Activated CD8-positive, alpha-beta memory T cell treated with anti-CD3 and anti-CD28 coated beads for 4 hours (primary cell): ENCODE measurements around the gene SUSD1.

ENCODE experiments used
- DNase-seq, 2 donors: peaks; one replicate each; pipeline ENCODE4 v3.0.0-alpha.2; 2020; ENCODE audit warnings: low read depth in 2 of 2

SUSD1 gene

DNA sequence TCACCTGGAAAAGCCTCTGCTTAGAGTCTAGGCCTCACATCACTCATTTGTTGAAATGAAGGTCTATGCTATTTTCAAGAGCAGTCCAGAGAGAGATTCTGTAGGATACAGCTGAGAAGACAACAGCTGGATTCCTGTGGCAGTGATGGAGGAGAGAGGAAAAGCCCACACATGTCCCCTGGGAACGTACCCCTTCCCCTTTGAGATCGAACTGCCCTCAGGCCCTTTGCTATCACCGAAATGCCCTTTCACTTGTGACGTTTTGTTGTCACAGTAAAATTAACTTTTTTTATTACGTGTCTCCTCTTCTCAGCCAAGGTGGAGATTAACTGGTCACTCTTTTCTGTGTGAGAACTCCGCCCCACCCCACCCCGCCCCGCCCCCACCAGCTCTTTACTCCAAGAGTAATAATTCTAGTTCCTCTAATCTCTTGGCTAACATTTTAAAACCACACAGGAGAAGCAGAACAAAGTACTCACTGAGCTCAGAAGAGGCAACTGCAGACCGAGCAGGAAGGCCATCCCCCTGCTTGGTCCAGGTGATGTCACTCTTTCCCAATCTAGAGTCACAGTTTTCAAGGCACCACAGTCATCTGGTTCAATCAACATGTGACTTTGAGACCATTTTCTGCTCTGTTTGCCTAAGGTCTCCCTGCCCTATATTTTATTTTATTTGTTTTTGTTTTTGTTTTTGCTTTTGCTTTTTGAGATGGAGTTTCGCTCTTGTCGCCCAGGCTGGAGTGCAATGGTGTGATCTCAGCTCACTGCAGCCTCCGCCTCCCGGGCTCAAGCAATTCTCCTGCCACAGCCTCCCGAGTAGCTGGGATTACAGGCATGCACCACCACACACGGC, 105.6 kb downstream of the SUSD1 start:
- DNase-seq: no peak

DNA sequence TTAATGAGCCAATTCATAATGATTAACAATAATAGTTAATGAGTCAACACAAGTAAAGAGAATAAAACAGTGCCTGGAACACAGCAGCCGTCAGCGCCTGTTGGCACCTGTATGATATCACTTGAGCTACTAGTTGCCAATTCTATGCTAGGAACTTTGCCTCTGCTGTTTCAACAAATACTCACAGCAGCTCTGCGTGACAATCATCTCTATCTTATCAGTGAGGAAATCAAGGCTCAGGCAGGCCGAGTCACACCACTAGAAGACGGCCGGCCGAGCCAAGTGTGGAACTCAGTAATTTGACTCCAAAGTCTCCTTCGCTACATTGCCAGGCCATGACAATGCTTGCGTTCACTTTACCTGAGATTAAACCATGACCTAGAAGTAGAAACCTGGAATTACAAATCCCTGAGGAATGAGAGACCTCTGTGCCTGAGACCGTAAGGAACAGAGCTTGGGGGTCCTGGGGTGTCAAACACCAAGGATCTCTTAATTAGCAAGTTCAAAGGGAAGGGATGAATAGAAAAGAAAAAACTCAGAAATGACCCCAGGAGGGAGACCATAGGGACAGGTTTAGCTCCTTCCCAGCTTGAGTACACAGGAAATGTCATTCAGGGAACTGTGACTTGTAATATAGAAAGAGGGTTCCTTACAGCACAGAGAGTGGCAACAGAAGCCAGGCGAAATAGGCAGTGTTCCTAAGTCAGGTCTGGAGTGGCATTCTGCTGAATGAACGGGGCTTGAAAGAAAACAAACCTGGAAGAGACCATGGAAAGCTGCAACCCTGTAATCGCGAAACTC, 109.1 kb downstream of the SUSD1 start:
- DNase-seq: no peak

DNA sequence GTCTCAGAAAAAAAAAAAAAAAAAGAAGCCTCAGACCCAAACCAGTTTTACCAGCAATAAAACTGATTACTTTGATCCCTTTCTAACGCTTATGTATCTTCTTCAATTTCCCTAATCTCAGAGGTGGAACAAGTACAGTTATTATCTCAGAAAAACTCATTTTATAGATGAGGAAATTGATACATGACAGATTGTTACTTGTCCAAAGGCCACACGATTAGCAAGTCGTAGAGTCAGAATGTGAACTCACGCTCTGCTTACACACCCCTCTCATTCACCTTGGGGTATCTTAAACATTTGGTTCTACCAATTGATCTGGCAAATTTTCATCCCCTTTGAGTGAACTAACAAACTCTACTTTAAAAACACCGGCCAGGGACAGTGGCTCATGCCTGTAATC, 110.2 kb downstream of the SUSD1 start:
- no peak for DNase-seq

DNA sequence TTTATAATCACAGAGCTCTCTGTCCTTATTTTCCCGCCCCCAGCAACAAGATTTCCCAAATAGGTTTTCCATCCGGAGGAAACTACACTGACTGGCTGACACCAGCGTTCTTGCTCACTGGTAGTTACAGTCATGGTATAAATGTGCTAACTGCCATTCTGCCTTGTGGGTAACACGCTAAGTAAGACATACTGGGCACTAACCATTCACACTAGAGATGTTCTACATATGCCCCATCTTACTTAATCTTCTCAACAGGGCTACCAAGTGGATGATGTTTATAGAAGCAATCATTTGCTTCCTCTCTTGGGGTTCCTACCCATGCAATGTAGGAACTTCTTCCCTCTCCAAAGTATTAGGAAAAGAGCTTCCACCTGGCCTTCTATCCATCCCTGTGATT, 111.5 kb downstream of the SUSD1 start:
- no peak for DNase-seq

DNA sequence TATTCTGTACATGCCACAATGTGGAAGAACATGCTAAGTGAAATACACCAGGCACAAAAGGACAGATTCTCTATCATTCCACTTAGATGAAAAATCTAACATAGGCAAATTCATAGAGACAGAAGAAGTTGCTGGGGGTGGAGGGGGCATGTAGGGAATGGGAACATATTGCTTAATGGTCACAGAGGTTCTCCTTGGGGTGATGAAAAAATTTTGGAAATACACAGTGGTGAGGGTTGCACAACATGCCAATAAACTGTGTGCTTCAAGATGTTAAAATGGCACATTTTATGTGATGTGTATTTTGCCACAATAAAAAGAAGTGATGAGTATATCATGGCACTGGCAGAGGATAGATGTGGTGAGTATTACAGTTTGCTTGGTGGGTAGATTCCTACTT, 111.9 kb downstream of the SUSD1 start:
- no peak for DNase-seq

DNA sequence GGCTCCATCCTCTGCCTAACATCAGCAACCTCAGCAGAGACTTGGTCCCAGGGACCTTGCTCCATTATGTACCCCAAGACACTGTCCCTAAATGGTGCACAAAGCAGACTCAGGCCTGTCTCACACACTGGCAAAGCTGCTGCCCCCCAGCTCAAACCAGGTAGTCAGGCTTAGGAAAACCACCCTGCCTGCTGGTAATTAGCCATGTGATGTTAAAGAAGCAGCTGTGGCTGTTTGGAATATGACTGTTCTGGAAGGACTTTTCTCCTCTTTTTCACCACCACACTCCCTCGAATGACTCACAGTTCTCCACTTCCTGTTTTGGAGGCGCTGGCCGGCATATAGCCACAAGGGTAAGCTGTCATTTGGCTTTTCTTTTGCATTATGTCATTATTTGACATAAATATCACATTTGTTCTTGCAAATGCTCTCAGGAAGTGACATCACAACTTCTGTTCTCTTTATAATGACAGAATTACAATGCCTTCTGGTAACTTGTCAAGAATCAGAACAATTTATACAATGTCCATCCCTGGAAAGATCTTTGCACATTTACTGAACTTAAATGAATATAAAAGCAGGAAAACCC, 113.9 kb downstream of the SUSD1 start:
- no peak for DNase-seq

DNA sequence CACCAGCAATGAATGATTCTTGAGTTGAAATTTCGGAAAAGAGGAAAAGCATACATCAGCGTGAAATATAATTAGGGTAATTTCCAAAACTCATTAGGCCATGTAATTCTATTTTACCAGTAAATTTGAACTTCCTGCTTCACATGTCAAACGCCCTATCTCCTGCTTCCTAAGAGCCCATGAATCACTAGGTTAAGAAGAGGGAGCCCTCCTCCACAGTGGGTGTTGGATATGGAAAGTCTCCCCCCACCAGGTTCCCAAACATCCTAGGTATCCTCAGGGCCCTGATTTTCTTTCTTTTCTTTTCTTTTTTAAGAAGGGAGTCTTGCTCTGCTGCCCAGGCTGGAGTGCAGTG, 115.2 kb downstream of the SUSD1 start:
- DNase-seq: no peak

DNA sequence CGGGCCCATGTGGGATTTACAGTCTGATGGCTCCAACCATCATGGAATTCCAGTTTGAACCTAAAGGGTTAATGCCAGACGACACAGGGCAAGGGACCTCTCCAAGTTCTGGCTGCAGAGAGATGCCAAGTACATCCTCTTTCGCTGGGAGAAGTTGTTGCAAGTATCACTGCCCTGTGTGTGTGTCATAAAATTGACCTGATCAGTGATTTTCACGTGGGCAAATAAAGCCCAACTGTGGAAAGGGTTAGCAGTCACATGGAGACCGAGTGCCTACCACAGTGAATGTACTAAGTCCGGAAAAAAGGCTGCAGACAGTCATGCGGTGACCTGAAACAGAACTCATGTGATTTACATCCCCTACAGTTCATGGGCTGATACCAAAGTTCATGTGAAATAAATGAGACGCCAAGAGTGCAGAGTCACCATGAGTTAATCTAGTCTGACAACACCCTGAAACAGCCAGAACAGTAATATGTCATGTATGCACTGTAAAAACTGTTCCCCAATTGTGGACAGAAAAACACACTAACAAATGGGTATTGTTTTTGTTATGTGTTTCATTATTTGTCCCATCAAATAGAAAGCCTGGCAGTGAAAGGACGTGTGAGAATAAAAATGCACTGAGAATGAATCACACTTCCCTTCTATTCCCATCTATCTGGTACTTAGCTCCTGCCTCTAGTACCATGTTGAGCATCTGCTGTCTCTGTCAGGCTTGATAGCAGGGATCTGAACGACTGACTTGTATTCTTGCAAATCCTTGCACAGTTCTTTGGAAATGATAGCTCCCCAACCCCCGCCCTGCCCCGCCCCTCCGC, 115.7 kb downstream of the SUSD1 start:
- DNase-seq: no peak

DNA sequence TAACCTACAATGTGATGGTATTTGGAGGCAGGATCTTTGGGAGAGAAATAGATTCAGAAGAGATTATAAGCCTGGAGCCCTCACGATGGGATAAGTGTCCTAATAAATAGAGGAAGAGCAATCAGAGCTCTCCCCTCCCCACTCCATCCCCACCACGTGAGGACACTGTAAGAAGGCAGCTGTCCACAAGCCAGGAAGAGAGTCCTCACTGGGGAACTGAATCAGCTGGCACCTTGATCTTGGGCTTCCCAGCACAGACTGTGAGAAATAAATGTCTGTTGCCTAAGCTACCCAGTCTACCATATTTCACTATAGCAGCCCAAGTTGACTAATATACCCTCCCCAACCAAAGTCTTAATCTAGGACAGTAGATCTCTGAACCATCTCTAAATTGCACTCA, 118.1 kb downstream of the SUSD1 start:
- DNase-seq: no peak

DNA sequence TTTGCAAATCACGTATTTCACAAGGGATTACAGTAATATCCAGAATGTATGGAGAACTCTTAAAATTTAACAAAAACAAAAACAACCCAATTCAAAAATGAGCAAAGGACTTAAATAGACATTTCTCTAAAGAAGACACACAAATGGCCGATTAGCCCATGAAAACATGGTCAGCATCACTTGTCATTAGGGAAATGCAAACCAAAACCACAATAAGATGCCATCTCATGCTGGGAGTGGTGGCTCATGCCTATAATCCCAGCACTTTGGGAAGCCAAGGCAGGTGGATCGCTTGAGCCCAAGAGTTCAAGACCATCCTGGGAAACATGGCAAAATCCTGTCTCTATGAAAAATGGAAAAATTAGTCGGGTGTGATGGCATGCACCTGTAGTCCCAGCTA, 120.2 kb downstream of the SUSD1 start:
- no peak for DNase-seq

DNA sequence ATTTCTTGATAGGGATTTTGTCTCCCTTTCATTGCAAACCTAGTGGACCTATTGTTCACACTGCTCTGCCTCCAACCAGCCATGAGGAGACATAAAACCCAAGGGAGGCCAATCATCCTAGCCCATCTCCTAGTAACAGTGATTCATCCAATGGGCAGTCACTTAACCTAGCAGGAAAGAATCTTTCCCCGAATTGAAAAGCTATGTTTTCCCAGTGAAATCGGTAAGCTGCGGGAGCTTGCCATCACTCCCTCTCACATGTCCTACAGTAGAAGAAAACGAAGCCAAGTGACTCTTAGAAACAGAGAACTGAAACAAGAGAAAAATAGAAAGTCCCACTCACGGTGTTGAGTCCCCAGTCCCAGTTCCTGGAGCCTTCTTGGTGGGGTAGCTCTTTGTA, 123.3 kb downstream of the SUSD1 start:
- DNase-seq: no peak

DNA sequence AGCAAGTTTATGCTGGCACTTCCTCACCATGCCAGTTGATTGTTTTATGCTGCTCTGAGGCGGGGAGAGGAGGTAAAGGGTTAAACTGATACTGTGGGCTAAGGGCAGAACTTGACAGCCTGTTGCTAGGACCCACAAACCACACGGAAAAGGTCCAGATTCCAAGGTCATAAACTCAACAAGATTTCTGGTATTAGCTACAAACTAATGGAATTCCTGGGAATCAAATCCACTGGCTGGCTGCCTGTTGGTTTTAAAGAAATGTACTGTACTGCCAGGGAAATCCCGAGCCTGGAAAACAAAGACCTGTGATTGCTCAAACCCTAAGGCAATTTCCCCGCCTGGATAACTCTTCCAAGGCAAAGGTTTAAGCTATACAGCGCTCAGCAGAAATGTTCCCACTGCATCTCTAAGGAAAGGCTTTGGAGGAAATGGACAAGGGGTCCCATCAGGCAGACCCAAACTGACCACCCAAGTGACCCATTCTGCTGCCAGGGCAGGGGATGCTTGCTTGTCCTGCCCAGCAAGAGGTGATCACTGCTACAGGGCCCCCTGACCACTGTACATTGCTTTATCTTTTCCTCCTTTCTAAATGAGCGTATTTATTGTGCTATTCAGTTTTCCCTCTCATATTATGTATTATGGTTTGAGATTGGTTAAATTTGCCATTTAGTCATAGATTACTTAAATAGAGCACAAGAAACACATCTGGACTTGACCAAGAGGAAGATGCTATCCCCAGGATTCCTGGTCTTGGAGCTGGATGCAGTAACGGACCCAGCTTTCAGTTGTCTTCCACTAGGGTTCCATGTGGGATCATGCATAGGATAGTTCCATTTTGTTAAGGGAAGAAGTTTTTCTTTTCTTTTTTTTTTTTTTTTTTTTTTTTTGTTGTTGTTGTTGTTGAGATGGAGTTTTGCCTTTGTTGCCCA, 124.3 kb downstream of the SUSD1 start:
- DNase-seq: no peak

DNA sequence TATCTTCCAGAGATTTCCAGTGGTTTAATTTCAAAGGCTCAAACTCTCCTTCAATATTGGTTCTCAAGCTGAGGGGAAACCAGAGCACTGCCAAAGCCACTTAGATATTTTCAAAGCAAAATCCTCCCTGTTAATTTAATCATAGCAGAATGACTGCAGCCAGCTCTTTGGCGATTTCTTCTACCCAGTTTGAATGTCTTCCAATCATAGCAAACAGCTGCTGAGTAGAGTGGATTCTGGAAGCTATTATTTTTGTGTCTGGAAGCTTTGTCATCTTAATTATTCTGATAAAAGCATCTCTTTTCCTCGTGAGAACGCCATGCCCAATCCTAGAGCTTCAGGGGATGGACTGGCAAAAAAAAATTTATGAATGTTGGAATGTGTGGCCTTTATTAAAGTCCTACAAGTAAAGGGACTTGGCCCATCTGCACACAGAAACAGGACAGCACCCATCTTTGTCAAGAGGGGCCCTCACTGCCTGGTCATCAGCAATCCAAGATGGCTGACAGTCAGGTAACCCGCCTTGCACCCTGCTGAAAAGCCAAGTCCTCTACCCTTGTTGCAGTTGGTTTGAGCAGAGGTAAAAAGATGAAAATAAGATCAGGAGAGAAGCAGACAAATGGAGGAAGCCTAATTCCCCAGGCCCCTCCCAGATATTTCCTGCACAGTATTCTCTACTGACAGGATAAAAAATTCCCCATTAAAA, 125.1 kb downstream of the SUSD1 start:
- no peak for DNase-seq

DNA sequence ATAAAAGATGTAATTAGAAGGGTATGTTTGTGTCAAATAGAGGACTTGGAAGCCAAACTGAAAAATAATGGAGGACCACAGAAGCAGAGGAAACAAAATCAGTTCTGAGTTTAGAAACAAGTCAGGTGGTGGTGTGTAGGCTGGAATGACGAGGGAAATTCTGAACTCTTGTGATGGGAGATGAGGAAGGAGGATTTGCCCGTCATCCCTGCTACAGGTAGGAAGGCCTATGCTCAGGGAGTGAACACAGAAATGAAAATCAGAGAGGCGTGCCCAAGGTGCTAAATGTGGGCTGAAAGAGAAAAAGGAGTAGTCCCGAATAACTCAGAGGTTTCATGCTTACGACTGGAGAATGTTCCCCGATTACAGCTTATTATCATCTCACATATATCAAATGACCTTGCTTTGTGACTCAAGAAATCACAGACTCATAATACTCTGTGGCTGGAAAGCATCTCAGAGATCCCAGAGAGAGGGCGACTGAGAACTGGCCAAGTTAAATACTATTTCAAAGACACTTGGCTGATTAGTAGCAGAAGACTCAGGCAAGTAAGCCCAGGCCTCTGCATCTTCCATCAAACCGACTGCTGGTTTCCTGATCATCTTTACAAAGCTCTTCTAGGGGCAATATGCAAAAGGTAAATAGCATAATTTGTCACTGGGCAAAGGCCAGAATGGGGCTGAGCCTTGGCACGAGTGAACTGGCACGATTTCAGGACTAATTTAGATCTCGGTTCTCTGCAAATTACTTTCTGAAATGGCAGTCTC, 126.0 kb downstream of the SUSD1 start:
- DNase-seq: no peak

DNA sequence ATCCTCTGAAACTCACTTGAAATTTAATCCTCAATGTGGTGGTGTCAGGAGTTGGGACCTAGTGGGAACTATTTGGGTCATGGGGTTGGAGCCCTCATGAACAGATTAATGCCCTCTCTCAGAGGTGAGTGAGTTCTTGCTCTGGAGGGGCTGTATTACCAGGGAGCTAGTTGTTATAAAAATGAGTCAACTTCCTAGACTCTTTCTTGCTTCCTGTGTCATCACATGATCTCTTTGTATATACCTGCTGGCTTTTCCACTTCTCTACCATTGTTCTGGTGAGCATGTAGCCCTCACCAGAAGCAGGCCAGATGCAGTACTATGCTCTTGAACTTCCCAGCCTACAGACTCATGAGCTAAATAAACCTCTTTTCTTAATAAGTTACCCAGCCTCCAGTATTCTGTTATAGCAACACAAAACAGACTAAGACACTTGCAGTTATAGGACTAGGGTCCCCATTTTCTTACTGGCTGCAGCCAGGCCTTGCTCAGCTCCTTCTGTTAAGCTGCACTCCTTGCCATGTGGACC, 127.5 kb downstream of the SUSD1 start:
- DNase-seq: no peak

DNA sequence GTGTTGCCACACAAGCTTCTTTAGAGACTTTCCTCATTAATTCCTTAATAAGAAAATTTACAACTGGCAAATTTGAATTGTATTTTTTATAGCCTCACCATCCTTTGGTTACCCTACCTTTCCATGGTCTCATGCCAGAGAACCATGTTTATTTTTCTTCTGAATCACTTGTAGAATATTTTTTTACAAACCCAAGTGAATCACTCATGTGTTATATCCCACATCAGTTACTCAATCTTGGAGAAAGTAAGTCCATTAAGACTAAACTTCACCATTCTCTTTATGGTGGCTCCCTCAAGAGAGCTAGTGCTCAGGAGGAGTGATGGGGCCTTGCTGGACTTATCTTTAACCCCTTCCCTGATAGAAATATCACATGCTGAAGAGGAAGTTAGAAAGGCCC, 128.9 kb downstream of the SUSD1 start:
- no peak for DNase-seq

DNA sequence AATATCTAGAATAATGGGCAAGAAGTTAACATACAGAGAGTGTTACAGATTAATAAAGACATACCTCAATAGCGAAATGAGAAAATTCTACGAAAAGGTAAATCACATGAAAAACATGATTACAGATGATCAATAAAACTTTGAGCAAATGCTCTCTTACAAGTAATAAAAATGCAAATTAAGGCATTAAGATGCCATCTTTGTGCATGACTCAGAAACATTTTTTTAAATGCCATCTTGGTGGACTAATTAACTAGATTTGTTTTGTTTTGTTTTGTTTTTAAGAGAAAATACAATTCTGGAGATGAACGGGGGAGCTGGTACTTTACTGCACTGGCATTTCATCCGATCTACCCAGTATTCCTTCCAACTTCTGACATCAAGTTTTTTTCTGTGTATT, 130.2 kb downstream of the SUSD1 start:
- DNase-seq: no peak

DNA sequence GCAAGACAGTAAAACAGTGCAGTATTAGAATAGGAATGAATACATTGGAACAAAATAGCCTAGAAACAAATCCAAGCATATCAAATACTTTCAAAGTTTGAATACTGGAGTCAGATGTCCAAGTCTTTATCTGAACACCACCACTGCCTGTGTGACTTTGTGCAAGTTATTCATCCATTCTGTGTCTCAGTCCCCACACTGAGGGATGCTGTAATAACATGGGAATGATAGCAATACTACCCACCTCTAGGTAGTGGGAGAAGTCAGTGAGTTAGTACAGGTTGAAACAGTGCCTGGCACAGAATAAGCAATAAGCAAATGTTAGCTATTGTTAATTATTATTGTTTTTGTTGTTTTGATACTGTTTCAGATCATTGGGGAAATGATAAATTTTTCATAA, 130.9 kb downstream of the SUSD1 start:
- no peak for DNase-seq

DNA sequence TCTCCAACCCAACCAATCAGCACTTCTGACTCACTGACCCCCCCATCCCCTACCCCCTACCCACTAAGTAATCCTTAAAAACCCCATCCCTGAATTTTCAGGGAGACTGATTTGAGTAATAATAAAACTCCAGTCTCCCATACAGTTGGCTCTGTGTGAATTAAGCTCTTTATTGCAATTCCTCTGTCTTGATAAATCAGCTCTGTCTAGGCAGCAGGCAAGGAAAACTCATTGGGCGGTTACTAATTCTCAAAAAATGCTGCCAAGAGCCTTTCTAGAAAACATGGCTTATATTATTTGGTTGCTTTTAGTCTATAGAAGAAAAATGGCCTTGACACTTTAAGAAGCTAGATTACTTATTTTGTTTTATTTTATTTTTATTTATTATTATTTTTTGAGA, 131.7 kb downstream of the SUSD1 start:
- no peak for DNase-seq
